Mesendoderm (in vitro differentiated cells): ENCODE data around the gene TUBAL3.
"Not testable (repeated sequence)": the region's sequence is repeated elsewhere in the genome, so short reads cannot be mapped to it uniquely, and the experiment has no call there.

ENCODE experiments used
- DNase-seq: peaks from one replicate; pipeline ENCODE4 v3.0.0; 2013
- H2AK5ac ChIP-seq: 2 replicates; pipeline ENCODE4 v1.6.1; 2013; ENCODE audit warnings: low read length, inconsistent platforms
- H2BK120ac ChIP-seq: 2 replicates; pipeline ENCODE4 v1.6.1; 2013; ENCODE audit warnings: low read depth, mild to moderate bottlenecking, low read length, moderate library complexity, mixed read lengths
- H2BK15ac ChIP-seq: replicated peaks from 2 replicates; pipeline ENCODE4 v1.6.1; 2013; ENCODE audit warnings: low read depth, mild to moderate bottlenecking, moderate library complexity
- H2BK5ac ChIP-seq: 2 replicates; pipeline ENCODE4 v1.6.1; 2013; ENCODE audit warnings: low read length, inconsistent platforms
- H3K18ac ChIP-seq: 2 replicates; pipeline ENCODE4 v1.6.1; 2013; ENCODE audit warnings: mild to moderate bottlenecking, low read length, mixed read lengths
- H3K23ac ChIP-seq: one replicate; pipeline ENCODE4 v1.6.1; 2013; ENCODE audit warnings: low read length
- H3K27ac ChIP-seq: 2 replicates; pipeline ENCODE4 v1.5.1; 2013; ENCODE audit warnings: low read depth, mild to moderate bottlenecking, inconsistent platforms, low read length, moderate library complexity
- H3K27me3 ChIP-seq: 2 replicates; pipeline ENCODE4 v1.6.1; 2013; ENCODE audit warnings: low read length, control low read depth, mild to moderate bottlenecking, inconsistent platforms; ENCODE audit not compliant: insufficient read depth, poor library complexity
- H3K36me3 ChIP-seq: 2 replicates; pipeline ENCODE4 v1.6.1; 2013; ENCODE audit warnings: low read length, inconsistent platforms; ENCODE audit not compliant: control insufficient read depth, insufficient read depth
- H3K4ac ChIP-seq: one replicate; pipeline ENCODE4 v1.6.1; 2013; ENCODE audit warnings: low read depth, mild to moderate bottlenecking, low read length, moderate library complexity
- H3K4me1 ChIP-seq: 2 replicates; pipeline ENCODE4 v1.6.1; 2013; ENCODE audit warnings: low read depth, low read length, inconsistent platforms; ENCODE audit not compliant: control insufficient read depth
- H3K4me2 ChIP-seq: 2 replicates; pipeline ENCODE4 v1.6.1; 2013; ENCODE audit warnings: low read length
- H3K4me3 ChIP-seq: 2 replicates; pipeline ENCODE4 v1.5.1; 2013; ENCODE audit warnings: mild to moderate bottlenecking, low read length
- H3K56ac ChIP-seq: one replicate; pipeline ENCODE4 v1.6.1; 2013; ENCODE audit warnings: low read length
- H3K79me1 ChIP-seq: 2 replicates; pipeline ENCODE4 v1.6.1; 2013; ENCODE audit warnings: low read length, inconsistent platforms
- H3K79me2 ChIP-seq: 2 replicates; pipeline ENCODE4 v1.6.1; 2013; ENCODE audit warnings: mild to moderate bottlenecking, low read length; ENCODE audit not compliant: control insufficient read depth, insufficient read depth
- H3K9ac ChIP-seq: 2 replicates; pipeline ENCODE4 v1.6.1; 2013; ENCODE audit warnings: low read length, inconsistent platforms
- H4K5ac ChIP-seq: one replicate; pipeline ENCODE4 v1.6.1; 2013; ENCODE audit warnings: low read length
- H4K8ac ChIP-seq: one replicate; pipeline ENCODE4 v1.6.1; 2013; ENCODE audit warnings: low read depth, mild to moderate bottlenecking, control low read depth, low read length, moderate library complexity
- WGBS: extraction: QIAGEN DNeasy Blood & Tissue Kit; methylation state at CpG from one replicate; pipeline ENCODE4 v1.1.7; 2013; ENCODE audit warnings: low lambda C conversion rate, missing lambda C conversion rate; ENCODE audit not compliant: insufficient coverage; ENCODE audit errors: extremely low coverage; 5-methylcytosine and 5-hydroxymethylcytosine counted together

Gene TUBAL3

GRCh38 chr10:5385224-5385623 is 19.4 kb downstream of the TUBAL3 start:
- no CpG with 5 or more reads among the region's 2 CpGs for WGBS
- no peaks in the 10 kb centered on the region for H3K36me3 ChIP-seq
- no peak overlapping the region for H3K23ac ChIP-seq
- no peak overlapping the region for H3K9ac ChIP-seq
- H3K56ac ChIP-seq: no peak overlapping the region
- H3K4me2 ChIP-seq: no peak overlapping the region
- no peak overlapping the region for H2BK5ac ChIP-seq
- H4K5ac ChIP-seq: no peak overlapping the region
- no peak overlapping the region for H3K27ac ChIP-seq
- no peaks in the 10 kb centered on the region for H3K79me1 ChIP-seq
- no peak overlapping the region for H2BK15ac ChIP-seq
- H3K27me3 ChIP-seq: no peaks in the 10 kb centered on the region
- no peak overlapping the region for H3K18ac ChIP-seq
- DNase-seq: no peak
- no peaks in the 10 kb centered on the region for H3K79me2 ChIP-seq
- no peak overlapping the region for H3K4me3 ChIP-seq
- H3K4me1 ChIP-seq: no peaks in the 10 kb centered on the region
- no peak overlapping the region for H2BK120ac ChIP-seq
- H2AK5ac ChIP-seq: no peak overlapping the region
- no peak overlapping the region for H4K8ac ChIP-seq
- H3K4ac ChIP-seq: no peak overlapping the region

DNA sequence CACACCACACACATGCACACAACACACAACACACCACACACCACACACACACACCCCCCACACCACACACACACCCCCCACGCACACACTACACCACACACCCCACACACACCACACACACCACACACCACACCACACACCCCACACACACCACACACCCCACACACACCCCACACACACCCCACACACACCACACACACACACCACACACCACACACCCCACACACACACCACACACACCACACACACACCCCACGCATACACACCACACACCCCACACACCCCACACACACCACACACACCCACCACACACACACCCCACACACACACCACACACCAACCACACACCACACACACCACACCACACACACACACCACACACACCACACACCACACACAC is 23.4 kb downstream of the TUBAL3 start:
- no peak overlapping the region for H3K9ac ChIP-seq
- no peaks in the 10 kb centered on the region for H3K79me1 ChIP-seq
- H3K27me3 ChIP-seq: no peaks in the 10 kb centered on the region
- no peak overlapping the region for H3K27ac ChIP-seq
- H4K5ac ChIP-seq: no peak overlapping the region
- H2BK120ac ChIP-seq: no peak overlapping the region
- H2AK5ac ChIP-seq: no peak overlapping the region
- no peak overlapping the region for H4K8ac ChIP-seq
- no peak overlapping the region for H3K56ac ChIP-seq
- H3K23ac ChIP-seq: no peak overlapping the region
- H3K4me2 ChIP-seq: no peak overlapping the region
- 100% methylated on average over 1 of the region's 2 CpGs for WGBS
- no peak for DNase-seq
- no peak overlapping the region for H3K18ac ChIP-seq
- no peaks in the 10 kb centered on the region for H3K79me2 ChIP-seq
- H2BK15ac ChIP-seq: no peak overlapping the region
- no peaks in the 10 kb centered on the region for H3K36me3 ChIP-seq
- H3K4me3 ChIP-seq: no peak overlapping the region
- no peaks in the 10 kb centered on the region for H3K4me1 ChIP-seq
- no peak overlapping the region for H2BK5ac ChIP-seq
- H3K4ac ChIP-seq: no peak overlapping the region

GRCh38 chr10:5380395-5380794 is 24.2 kb downstream of the TUBAL3 start:
- not testable (repeated sequence) for H2AK5ac ChIP-seq, DNase-seq
- no CpG with 5 or more reads among the region's 12 CpGs for WGBS

GRCh38 chr10:5379202-5379601 is 25.4 kb downstream of the TUBAL3 start:
- whole genome bisulfite sequencing: no CpG with 5 or more reads among the region's 5 CpGs
- H3K27me3 ChIP-seq, H3K9ac ChIP-seq, H3K4me2 ChIP-seq, H3K79me2 ChIP-seq, H2BK15ac ChIP-seq, H2BK120ac ChIP-seq, H3K4ac ChIP-seq, H3K56ac ChIP-seq, H3K36me3 ChIP-seq, H2AK5ac ChIP-seq, H3K18ac ChIP-seq, H3K4me3 ChIP-seq, H3K79me1 ChIP-seq, H3K4me1 ChIP-seq, H3K23ac ChIP-seq, H2BK5ac ChIP-seq, DNase-seq, H3K27ac ChIP-seq, H4K8ac ChIP-seq, H4K5ac ChIP-seq: not testable (repeated sequence)

More at GRCh38 chr10:5380395-5380794, 24.2 kb downstream of the TUBAL3 start:
- H3K4me2 ChIP-seq, H3K79me2 ChIP-seq, H3K27ac ChIP-seq, H3K23ac ChIP-seq, H3K27me3 ChIP-seq, H3K4ac ChIP-seq, H3K4me3 ChIP-seq, H3K56ac ChIP-seq, H3K18ac ChIP-seq, H3K79me1 ChIP-seq, H2BK120ac ChIP-seq, H3K36me3 ChIP-seq, H3K9ac ChIP-seq, H4K8ac ChIP-seq, H3K4me1 ChIP-seq, H2BK15ac ChIP-seq, H2BK5ac ChIP-seq, H4K5ac ChIP-seq: not testable (repeated sequence)

- no peak overlapping the region for H3K4ac ChIP-seq
- no peak overlapping the region for H3K4me3 ChIP-seq
- no peak for DNase-seq
- H3K36me3 ChIP-seq: no peaks in the 10 kb centered on the region
- no peak overlapping the region for H4K8ac ChIP-seq
- no peak overlapping the region for H4K5ac ChIP-seq
- no peak overlapping the region for H3K18ac ChIP-seq
- H3K79me1 ChIP-seq: no peaks in the 10 kb centered on the region
- H2BK15ac ChIP-seq: no peak overlapping the region
- no peak overlapping the region for H3K9ac ChIP-seq
- H2BK120ac ChIP-seq: no peak overlapping the region
- H2AK5ac ChIP-seq: no peak overlapping the region
- no peaks in the 10 kb centered on the region for H3K27me3 ChIP-seq
- no peaks in the 10 kb centered on the region for H3K4me1 ChIP-seq
- no peak overlapping the region for H3K56ac ChIP-seq
- no peak overlapping the region for H3K23ac ChIP-seq
- H3K79me2 ChIP-seq: no peaks in the 10 kb centered on the region
- no CpG with 5 or more reads among the region's 4 CpGs for WGBS
- no peak overlapping the region for H3K4me2 ChIP-seq
- H3K27ac ChIP-seq: no peak overlapping the region
- H2BK5ac ChIP-seq: no peak overlapping the region
Measured at GRCh38 chr10:5376450-5376849, 28.2 kb downstream of the TUBAL3 start.

DNA sequence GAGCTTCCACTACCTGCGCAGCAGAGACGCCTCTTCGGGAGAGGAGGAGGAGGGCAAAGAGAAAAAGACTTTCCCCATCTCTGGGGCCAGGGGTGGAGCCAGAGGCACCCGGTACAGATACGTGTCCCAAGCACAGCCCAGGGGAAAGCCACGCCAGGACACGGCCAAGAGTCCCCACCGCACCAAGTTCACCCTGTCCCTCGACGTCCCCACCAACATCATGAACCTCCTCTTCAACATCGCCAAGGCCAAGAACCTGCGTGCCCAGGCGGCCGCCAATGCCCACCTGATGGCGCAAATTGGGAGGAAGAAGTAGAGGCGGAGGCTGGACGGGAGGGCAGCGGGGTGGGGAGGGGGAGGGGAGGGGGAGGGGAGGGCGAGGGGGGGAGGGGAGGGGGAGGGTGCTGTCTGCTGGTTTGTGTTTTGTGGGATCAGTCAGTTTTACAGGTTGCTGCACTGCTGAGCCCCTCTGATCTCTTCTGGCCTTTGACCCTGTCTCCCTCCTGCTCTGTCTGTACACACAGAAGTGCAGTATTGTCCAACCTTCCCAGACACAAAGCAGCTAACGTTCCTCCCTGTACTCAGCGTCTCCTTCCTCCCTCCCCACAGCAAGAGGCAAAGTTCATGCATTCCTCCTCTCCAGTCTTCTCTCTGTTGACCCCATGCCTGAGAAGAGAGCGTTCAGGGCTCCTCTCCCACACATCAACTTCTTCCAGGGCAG is 30.6 kb downstream of the TUBAL3 start:
- no peak overlapping the region for H3K56ac ChIP-seq
- H2BK5ac ChIP-seq: no peak overlapping the region
- H3K18ac ChIP-seq: no peak overlapping the region
- no peak overlapping the region for H3K4ac ChIP-seq
- no peaks in the 10 kb centered on the region for H3K4me1 ChIP-seq
- no peaks in the 10 kb centered on the region for H3K79me1 ChIP-seq
- no peak overlapping the region for H3K23ac ChIP-seq
- no peak overlapping the region for H3K4me3 ChIP-seq
- no peak overlapping the region for H2BK15ac ChIP-seq
- no peaks in the 10 kb centered on the region for H3K27me3 ChIP-seq
- no peaks in the 10 kb centered on the region for H3K36me3 ChIP-seq
- no peak overlapping the region for H4K5ac ChIP-seq
- no CpG with 5 or more reads among the region's 22 CpGs for WGBS
- H3K79me2 ChIP-seq: no peaks in the 10 kb centered on the region
- DNase-seq: no peak
- no peak overlapping the region for H3K27ac ChIP-seq
- H4K8ac ChIP-seq: no peak overlapping the region
- H3K4me2 ChIP-seq: no peak overlapping the region
- H2AK5ac ChIP-seq: no peak overlapping the region
- H3K9ac ChIP-seq: no peak overlapping the region
- H2BK120ac ChIP-seq: no peak overlapping the region
